ENCODE measurements around the gene INO80E. TPM values are rescaled to one million over a fixed set of nuclear protein-coding genes. Genes with fewer than 3 reads are reported as not detected.

The INO80E gene
- total RNA-seq, 1 donor from 2014 or later, result 34.7 TPM

Other genes starting within 250 kb of the INO80E start
- gene ZG16, start 218.0 kb upstream of the INO80E start, total RNA-seq, result 1.3 TPM
- 27.2 TPM for gene KIF22, start 205.5 kb upstream of the INO80E start, total RNA-seq
- 101 TPM for gene MAZ, start 189.7 kb upstream of the INO80E start, total RNA-seq
- gene PRRT2, start 184.0 kb upstream of the INO80E start, total RNA-seq, result 0.33 TPM
- gene PAGR1, start 180.1 kb upstream of the INO80E start, total RNA-seq, result 11.9 TPM
- gene MVP, start 175.8 kb upstream of the INO80E start, total RNA-seq, result 44.4 TPM
- gene CDIPT, start 133.0 kb upstream of the INO80E start, total RNA-seq, result 53.1 TPM
- 0.55 TPM for gene SEZ6L2, start 96.7 kb upstream of the INO80E start, total RNA-seq
- 0.13 TPM for gene ASPHD1, start 95.8 kb upstream of the INO80E start, total RNA-seq
- gene KCTD13, start 70.0 kb upstream of the INO80E start, total RNA-seq, result 9.8 TPM
- gene TMEM219, start 34.2 kb upstream of the INO80E start, total RNA-seq, result 71.0 TPM
- 21.1 TPM for gene TAOK2, start 22.4 kb upstream of the INO80E start, total RNA-seq
- 9.2 TPM for gene HIRIP3, start 624 bp upstream of the INO80E start, total RNA-seq
- 0.15 TPM for gene DOC2A, start 14.8 kb downstream of the INO80E start, total RNA-seq
- gene C16orf92, start 27.0 kb downstream of the INO80E start, total RNA-seq, result not detected
- gene TLCD3B, start 35.0 kb downstream of the INO80E start, total RNA-seq, result 0.13 TPM
- gene ALDOA, start 69.5 kb downstream of the INO80E start, total RNA-seq, result 176 TPM
- gene PPP4C, start 79.8 kb downstream of the INO80E start, total RNA-seq, result 51.0 TPM
- gene TBX6, start 95.7 kb downstream of the INO80E start, total RNA-seq, result 0.86 TPM
- 20.9 TPM for gene YPEL3, start 100.0 kb downstream of the INO80E start, total RNA-seq
- 1.4 TPM for gene GDPD3, start 117.3 kb downstream of the INO80E start, total RNA-seq
- gene MAPK3, start 127.0 kb downstream of the INO80E start, total RNA-seq, result 12.3 TPM
- 8.5 TPM for gene CORO1A, start 187.4 kb downstream of the INO80E start, total RNA-seq
- gene BOLA2B, start 197.4 kb downstream of the INO80E start, total RNA-seq, result 21.7 TPM
- gene SLX1A, start 197.6 kb downstream of the INO80E start, total RNA-seq, result 77.1 TPM
- 22.8 TPM for gene SULT1A3, start 203.0 kb downstream of the INO80E start, total RNA-seq

Data from left lobe of liver (tissue), 1 donor.